Measurements from ENCODE around the gene TFIP11. TPM values are rescaled to one million over a fixed set of nuclear protein-coding genes. Genes with fewer than 3 reads are reported as not detected.

TFIP11 gene
- total and polyA plus RNA-seq, 2 of the 8 experiments (the other 6 are each of a cell fraction or from before 2014, with no cell fraction given), result 18.1 to 28.3 TPM

DNA sequence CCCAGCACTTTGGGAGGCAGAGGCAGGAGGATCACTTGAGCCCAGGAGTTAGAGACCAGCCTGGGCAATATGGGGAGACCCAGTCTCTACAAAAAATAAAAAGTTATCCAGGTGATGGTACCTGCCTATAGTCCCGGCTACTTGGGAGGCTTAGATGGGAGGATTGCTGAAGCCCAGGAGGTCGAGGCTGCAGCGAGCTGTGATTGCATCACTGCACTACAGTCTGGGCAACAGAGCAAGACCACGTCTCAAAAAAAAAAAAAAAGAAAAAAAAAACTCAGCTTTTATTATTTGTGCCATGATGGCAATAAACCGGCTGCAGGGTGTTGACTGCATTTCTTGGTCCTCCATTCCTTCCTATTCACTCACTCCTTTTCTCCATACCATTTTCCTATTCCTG, 33.6 kb upstream of the TFIP11 start (continued):
- no peak for TF ChIP-seq RBBP5 (IDR thresholded peaks at IDR 0.05; ENCODE audit: borderline replicate concordance, low read depth, low read length)
- no peak for TF ChIP-seq CBX8 (IDR thresholded peaks at IDR 0.05; ENCODE audit: borderline replicate concordance, low read depth, low read length)
- no peak for TF ChIP-seq POLR2AphosphoS5 (IDR thresholded peaks at IDR 0.05; ENCODE audit: low read depth, low read length)
- no peak for TF ChIP-seq NANOG (IDR thresholded peaks at IDR 0.05; ENCODE audit: insufficient read depth, low read depth, low read length, poor library complexity, severe bottlenecking)
- TF ChIP-seq SIRT6 (IDR thresholded peaks at IDR 0.05; ENCODE audit: low read length), result no peak
